PC-3 (cell line): Measurements from ENCODE around the gene LHFPL3. TPM values are rescaled to one million over a fixed set of nuclear protein-coding genes. Genes with fewer than 3 reads are reported as not detected.

Experiments
- ATAC-seq: fragments of 200-7000 bp; cut with Tn5 transposase; 2 replicates; pipeline ENCODE4 v1.9.1; 2020; ENCODE audit warnings: mild to moderate bottlenecking, moderate library complexity
- BruUV-seq: library from RNA; stranded (reverse); fragments of 400-500 nt; replicated peaks from 2 replicates; lab custom pipeline; 2021; lab: Mats Ljungman, UMichigan
- CTCF ChIA-PET: fragments of 300-600 bp; sonication (Branson Sonifier 250); formaldehyde crosslinking; loops from one replicate; lab custom pipeline; 2022; ENCODE audit warnings: antibody characterized with exemption; lab: Charles Lee
- POLR2A ChIA-PET: fragments of 300-600 bp; sonication (Branson Sonifier 250); formaldehyde crosslinking; loops from one replicate; lab custom pipeline; 2022; ENCODE audit warnings: antibody characterized with exemption; ENCODE audit not compliant: unreplicated experiment; lab: Charles Lee
- DNase-seq: peaks from one replicate; pipeline ENCODE4 v3.0.0-alpha.2; 2015
- H2AFZ ChIP-seq: fragments of 300-600 bp; sonication (generic); 2 replicates; pipeline ENCODE4 v1.6.0; 2016; ENCODE audit warnings: antibody characterized with exemption, low read length
- H3F3A ChIP-seq: fragments of 300-600 bp; sonication (generic); one replicate; pipeline ENCODE4 v1.6.0; 2017; ENCODE audit warnings: antibody characterized with exemption, low read length, control low read depth, mild to moderate bottlenecking; ENCODE audit not compliant: unreplicated experiment
- H3K27ac ChIP-seq: fragments of 300-600 bp; sonication (generic); 2 replicates; pipeline ENCODE4 v1.5.1; 2016; ENCODE audit warnings: mild to moderate bottlenecking, low read length
- H3K27me3 ChIP-seq: fragments of 300-600 bp; sonication (generic); 2 replicates; pipeline ENCODE4 v1.6.1; 2016; ENCODE audit warnings: low read length, mixed read lengths
- H3K36me3 ChIP-seq: fragments of 300-600 bp; sonication (generic); 2 replicates; pipeline ENCODE4 v1.6.1; 2016; ENCODE audit warnings: low read depth, mixed run types, low read length, mixed read lengths
- H3K4me1 ChIP-seq: fragments of 300-600 bp; sonication (generic); 2 replicates; pipeline ENCODE4 v1.5.1; 2016; ENCODE audit warnings: low read length; ENCODE audit not compliant: insufficient read depth
- H3K4me2 ChIP-seq: fragments of 300-600 bp; sonication (generic); 2 replicates; pipeline ENCODE4 v1.6.0; 2016; ENCODE audit warnings: low read length
- H3K4me3 ChIP-seq: fragments of 300-600 bp; sonication (generic); 2 replicates; pipeline ENCODE4 v1.5.1; 2016; ENCODE audit warnings: mild to moderate bottlenecking, low read length, mixed read lengths
- H3K79me2 ChIP-seq: fragments of 300-600 bp; sonication (generic); 2 replicates; pipeline ENCODE4 v1.6.1; 2017; ENCODE audit warnings: low read length, mixed read lengths
- H3K9ac ChIP-seq: fragments of 300-600 bp; sonication (generic); 2 replicates; pipeline ENCODE4 v1.6.0; 2016; ENCODE audit warnings: mild to moderate bottlenecking, low read length
- H3K9me2 ChIP-seq: fragments of 300-600 bp; sonication (generic); replicated peaks from 2 replicates; pipeline ENCODE4 v1.6.1; 2016; ENCODE audit warnings: mixed run types, low read length, mixed read lengths
- H3K9me3 ChIP-seq: fragments of 300-600 bp; sonication (generic); 2 replicates; pipeline ENCODE4 v1.6.1; 2016; ENCODE audit warnings: low read length, mixed read lengths
- H4K20me1 ChIP-seq: fragments of 300-600 bp; sonication (generic); 2 replicates; pipeline ENCODE4 v1.6.1; 2016; ENCODE audit warnings: low read length, mixed read lengths
- CTCF ChIP-seq: fragments of 300-600 bp; sonication (generic); conservative IDR thresholded peaks from 2 replicates; pipeline ENCODE4 v1.5.1; 2017; ENCODE audit warnings: antibody characterized with exemption, low read depth, mild to moderate bottlenecking, low read length
- EZH2 ChIP-seq: fragments of 300-600 bp; sonication (generic); IDR thresholded peaks from one replicate; pipeline ENCODE4 v1.6.1; 2017; ENCODE audit warnings: antibody characterized with exemption, mild to moderate bottlenecking, low read length; ENCODE audit not compliant: unreplicated experiment
- EZH2phosphoT487 ChIP-seq: fragments of 300-600 bp; sonication (generic); IDR thresholded peaks from 2 replicates; pipeline ENCODE4 v1.6.1; 2018; ENCODE audit warnings: mild to moderate bottlenecking, antibody characterized with exemption, low read length, borderline replicate concordance
- intact Hi-C: fragments of 100-400 bp; cut with micrococcal nuclease; formaldehyde crosslinking; loops from 2 replicates; pipeline ENCODE4 v1.9.0; 2023
- total RNA-seq: library from RNA; depleted of rRNA; stranded (reverse); fragments of >200 nt; gene quantifications from 2 replicates; pipeline ENCODE4 v1.2.3, GENCODE V29; 2014

The LHFPL3 gene
- total RNA-seq, 1 experiment from 2014 or later = not detected

DNA sequence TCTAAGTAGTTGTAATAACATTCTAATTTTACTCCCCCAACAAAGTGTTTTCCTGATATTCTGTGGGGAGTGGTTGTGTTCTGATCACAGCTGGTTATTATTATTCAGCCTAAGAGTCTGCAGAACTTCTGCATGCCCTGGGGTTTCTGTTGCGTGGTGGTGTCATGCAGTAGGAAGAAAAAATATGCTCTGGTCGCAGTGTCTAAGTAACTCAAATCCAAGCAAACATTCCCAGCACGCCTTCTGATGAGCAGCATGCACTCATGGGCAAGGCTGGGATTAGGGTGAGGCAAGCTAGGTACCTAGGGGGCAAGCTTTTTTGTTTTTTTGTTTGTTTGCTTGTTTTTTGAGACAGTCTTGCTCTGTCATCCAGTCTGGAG, 572.8 kb downstream of the LHFPL3 start:
- Histone ChIP-seq H3K9ac (no peak overlapping the region), H3F3A (no peaks in the 10 kb centered on the region), H3K79me2 (no peaks in the 10 kb centered on the region), H3K36me3 (no peaks in the 10 kb centered on the region), H3K9me3 (no peaks in the 10 kb centered on the region), H3K27ac (no peak overlapping the region), H3K4me1 (no peaks in the 10 kb centered on the region), H3K4me2 (no peak overlapping the region), H3K27me3 (peaks cover 34% of the 10 kb centered on the region), H3K4me3 (no peak overlapping the region), H2AFZ (no peak overlapping the region), H3K9me2 (no peaks in the 10 kb centered on the region), H4K20me1 (no peaks in the 10 kb centered on the region)
- intact Hi-C loops = no loop called here
- no TSS peak for BruUV-seq
- ChIA-PET CTCF (no interaction called here), POLR2A (no interaction called here)
- ATAC-seq (no peak), DNase-seq (no peak)
- TF ChIP-seq EZH2 = no peak
- TF ChIP-seq EZH2phosphoT487 = no peak
- no peak for TF ChIP-seq CTCF

- no peak for ATAC-seq
- Histone ChIP-seq H3K9me2 (no peaks in the 10 kb centered on the region), H3K9ac (no peak overlapping the region), H3K4me2 (no peak overlapping the region), H3K9me3 (no peaks in the 10 kb centered on the region), H3K4me1 (no peaks in the 10 kb centered on the region), H4K20me1 (no peaks in the 10 kb centered on the region), H3K79me2 (no peaks in the 10 kb centered on the region), H3K36me3 (no peaks in the 10 kb centered on the region), H3K27me3 (peaks cover 40% of the 10 kb centered on the region), H3K4me3 (no peak overlapping the region), H3F3A (no peaks in the 10 kb centered on the region), H2AFZ (no peak overlapping the region), H3K27ac (no peak overlapping the region)
- CTCF ChIA-PET = no interaction called here
- BruUV-seq = no TSS peak
- DNase-seq = no peak
- no peak for TF ChIP-seq EZH2
- TF ChIP-seq CTCF = no peak
- TF ChIP-seq EZH2phosphoT487 = no peak
- POLR2A ChIA-PET = no interaction called here
- intact Hi-C loops = no loop called here
Measured at GRCh38 chr7:104902183-104902582, 573.8 kb downstream of the LHFPL3 start.

- no peak for ATAC-seq
- intact Hi-C loops = no loop called here
- CTCF ChIA-PET = no interaction called here
Measured at GRCh38 chr7:104903044-104903443, 574.6 kb downstream of the LHFPL3 start.

More at GRCh38 chr7:104903044-104903443, 574.6 kb downstream of the LHFPL3 start:
- H3K4me2 ChIP-seq = no peak overlapping the region
- peaks cover 43% of the 10 kb centered on the region for H3K27me3 ChIP-seq
- no peaks in the 10 kb centered on the region for H3K79me2 ChIP-seq
- TF ChIP-seq EZH2phosphoT487 (no peak), CTCF (no peak), EZH2 (no peak)
- no peak overlapping the region for H3K4me3 ChIP-seq
- H3K4me1 ChIP-seq = no peaks in the 10 kb centered on the region
- H3K9ac ChIP-seq = no peak overlapping the region
- no TSS peak for BruUV-seq
- POLR2A ChIA-PET = no interaction called here
- H4K20me1 ChIP-seq = no peaks in the 10 kb centered on the region
- no peak overlapping the region for H2AFZ ChIP-seq
- H3K9me3 ChIP-seq = no peaks in the 10 kb centered on the region
- H3K36me3 ChIP-seq = no peaks in the 10 kb centered on the region
- H3F3A ChIP-seq = no peaks in the 10 kb centered on the region
- no peak for DNase-seq
- no peak overlapping the region for H3K27ac ChIP-seq
- no peaks in the 10 kb centered on the region for H3K9me2 ChIP-seq
